Measurements from ENCODE around the gene FBXO24. TPM values are rescaled to one million over a fixed set of nuclear protein-coding genes. Genes with fewer than 3 reads are reported as not detected.
A peak's percentile ranks its signal among the peaks of the same experiment; 100 is the strongest.

The FBXO24 gene
- total and polyA plus RNA-seq, 9 of the 15 experiments (the other 6 are each of a cell fraction or from before 2014, with no cell fraction given): 0.17 to 0.95 (median 0.50) TPM

DNA sequence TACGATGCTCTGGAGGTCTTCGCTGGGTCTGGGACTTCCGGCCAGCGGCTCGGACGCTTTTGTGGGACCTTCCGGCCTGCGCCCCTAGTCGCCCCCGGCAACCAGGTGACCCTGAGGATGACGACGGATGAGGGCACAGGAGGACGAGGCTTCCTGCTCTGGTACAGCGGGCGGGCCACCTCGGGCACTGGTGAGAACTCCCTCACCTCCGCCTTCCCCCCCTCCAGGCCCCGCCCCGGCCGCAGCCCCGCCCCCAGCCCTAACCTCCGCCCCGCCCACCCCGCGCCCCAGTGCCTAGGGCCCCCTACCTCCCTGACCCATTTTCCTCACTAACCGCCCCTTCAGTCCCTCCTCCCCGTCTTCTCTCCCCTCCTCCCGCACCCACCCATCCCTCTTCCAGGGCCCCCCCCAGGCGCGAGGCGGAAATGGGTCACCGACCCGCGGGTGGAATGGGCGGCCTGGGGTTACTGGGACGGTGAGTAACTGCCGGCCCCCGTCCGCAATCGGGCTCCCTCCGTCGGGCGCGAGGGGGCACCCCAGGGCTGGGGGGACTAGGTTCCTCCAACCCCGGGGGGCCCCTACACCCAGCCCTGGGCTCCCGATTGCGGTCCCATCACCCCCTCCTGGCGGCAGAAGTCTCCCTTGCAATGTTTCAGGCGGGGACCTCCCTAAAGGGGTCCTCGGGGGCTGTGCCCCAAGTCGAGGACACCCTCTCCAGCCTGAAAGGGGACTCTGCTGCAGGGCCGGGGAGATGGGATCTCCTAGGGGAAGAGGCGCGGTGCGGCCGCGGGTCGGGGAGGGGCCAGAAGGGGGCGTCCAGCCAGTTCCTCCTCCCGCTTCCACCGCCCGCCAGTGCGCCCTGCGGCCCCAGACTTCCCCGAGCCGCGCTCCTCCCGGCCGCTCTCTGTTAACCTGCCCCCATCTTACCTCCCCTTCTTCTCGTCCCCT, 18.2 kb downstream of the FBXO24 start (continued):
- TF ChIP-seq PPARD (CRISPR knock-in tag; IDR thresholded peaks at IDR 0.05) (no peak), MIER1 (IDR thresholded peaks at IDR 0.05; ENCODE audit: low read depth) (no peak), KLF1 (tag; IDR thresholded peaks at IDR 0.05) (0 out of 2 replicates have a peak, but pooled peaks have one; percentile 43), LEF1 (IDR thresholded peaks at IDR 0.05) (no peak), CREM (IDR thresholded peaks at IDR 0.05; ENCODE audit: low read depth) (peak; percentile 33), MCM7 (IDR thresholded peaks at IDR 0.05) (no peak), ZNF143 (CRISPR knock-in tag; IDR thresholded peaks at IDR 0.05) (0 out of 2 replicates have a peak, but pooled peaks have one; percentile 24)
- TF ChIP-seq, protein P1, sequence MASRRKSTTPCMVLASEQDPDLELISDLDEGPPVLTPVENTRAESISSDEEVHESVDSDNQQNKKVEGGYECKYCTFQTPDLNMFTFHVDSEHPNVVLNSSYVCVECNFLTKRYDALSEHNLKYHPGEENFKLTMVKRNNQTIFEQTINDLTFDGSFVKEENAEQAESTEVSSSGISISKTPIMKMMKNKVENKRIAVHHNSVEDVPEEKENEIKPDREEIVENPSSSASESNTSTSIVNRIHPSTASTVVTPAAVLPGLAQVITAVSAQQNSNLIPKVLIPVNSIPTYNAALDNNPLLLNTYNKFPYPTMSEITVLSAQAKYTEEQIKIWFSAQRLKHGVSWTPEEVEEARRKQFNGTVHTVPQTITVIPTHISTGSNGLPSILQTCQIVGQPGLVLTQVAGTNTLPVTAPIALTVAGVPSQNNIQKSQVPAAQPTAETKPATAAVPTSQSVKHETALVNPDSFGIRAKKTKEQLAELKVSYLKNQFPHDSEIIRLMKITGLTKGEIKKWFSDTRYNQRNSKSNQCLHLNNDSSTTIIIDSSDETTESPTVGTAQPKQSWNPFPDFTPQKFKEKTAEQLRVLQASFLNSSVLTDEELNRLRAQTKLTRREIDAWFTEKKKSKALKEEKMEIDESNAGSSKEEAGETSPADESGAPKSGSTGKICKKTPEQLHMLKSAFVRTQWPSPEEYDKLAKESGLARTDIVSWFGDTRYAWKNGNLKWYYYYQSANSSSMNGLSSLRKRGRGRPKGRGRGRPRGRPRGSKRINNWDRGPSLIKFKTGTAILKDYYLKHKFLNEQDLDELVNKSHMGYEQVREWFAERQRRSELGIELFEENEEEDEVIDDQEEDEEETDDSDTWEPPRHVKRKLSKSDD (conservative IDR thresholded peaks at IDR 0.05; ENCODE audit: low read length): no peak
- TF ChIP-seq, protein P2, sequence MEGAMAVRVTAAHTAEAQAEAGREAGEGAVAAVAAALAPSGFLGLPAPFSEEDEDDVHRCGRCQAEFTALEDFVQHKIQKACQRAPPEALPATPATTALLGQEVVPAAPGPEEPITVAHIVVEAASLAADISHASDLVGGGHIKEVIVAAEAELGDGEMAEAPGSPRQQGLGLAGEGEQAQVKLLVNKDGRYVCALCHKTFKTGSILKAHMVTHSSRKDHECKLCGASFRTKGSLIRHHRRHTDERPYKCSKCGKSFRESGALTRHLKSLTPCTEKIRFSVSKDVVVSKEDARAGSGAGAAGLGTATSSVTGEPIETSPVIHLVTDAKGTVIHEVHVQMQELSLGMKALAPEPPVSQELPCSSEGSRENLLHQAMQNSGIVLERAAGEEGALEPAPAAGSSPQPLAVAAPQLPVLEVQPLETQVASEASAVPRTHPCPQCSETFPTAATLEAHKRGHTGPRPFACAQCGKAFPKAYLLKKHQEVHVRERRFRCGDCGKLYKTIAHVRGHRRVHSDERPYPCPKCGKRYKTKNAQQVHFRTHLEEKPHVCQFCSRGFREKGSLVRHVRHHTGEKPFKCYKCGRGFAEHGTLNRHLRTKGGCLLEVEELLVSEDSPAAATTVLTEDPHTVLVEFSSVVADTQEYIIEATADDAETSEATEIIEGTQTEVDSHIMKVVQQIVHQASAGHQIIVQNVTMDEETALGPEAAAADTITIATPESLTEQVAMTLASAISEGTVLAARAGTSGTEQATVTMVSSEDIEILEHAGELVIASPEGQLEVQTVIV (CRISPR knock-in tag; IDR thresholded peaks at IDR 0.05; ENCODE audit: borderline replicate concordance): no peak
- TF ChIP-seq, protein P3, sequence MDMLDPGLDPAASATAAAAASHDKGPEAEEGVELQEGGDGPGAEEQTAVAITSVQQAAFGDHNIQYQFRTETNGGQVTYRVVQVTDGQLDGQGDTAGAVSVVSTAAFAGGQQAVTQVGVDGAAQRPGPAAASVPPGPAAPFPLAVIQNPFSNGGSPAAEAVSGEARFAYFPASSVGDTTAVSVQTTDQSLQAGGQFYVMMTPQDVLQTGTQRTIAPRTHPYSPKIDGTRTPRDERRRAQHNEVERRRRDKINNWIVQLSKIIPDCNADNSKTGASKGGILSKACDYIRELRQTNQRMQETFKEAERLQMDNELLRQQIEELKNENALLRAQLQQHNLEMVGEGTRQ (CRISPR knock-in tag; IDR thresholded peaks at IDR 0.05): no peak
- TF ChIP-seq, protein P4, sequence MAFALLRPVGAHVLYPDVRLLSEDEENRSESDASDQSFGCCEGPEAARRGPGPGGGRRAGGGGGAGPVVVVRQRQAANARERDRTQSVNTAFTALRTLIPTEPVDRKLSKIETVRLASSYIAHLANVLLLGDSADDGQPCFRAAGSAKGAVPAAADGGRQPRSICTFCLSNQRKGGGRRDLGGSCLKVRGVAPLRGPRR (CRISPR knock-in tag; IDR thresholded peaks at IDR 0.05): no peak
- TF ChIP-seq, protein P5, sequence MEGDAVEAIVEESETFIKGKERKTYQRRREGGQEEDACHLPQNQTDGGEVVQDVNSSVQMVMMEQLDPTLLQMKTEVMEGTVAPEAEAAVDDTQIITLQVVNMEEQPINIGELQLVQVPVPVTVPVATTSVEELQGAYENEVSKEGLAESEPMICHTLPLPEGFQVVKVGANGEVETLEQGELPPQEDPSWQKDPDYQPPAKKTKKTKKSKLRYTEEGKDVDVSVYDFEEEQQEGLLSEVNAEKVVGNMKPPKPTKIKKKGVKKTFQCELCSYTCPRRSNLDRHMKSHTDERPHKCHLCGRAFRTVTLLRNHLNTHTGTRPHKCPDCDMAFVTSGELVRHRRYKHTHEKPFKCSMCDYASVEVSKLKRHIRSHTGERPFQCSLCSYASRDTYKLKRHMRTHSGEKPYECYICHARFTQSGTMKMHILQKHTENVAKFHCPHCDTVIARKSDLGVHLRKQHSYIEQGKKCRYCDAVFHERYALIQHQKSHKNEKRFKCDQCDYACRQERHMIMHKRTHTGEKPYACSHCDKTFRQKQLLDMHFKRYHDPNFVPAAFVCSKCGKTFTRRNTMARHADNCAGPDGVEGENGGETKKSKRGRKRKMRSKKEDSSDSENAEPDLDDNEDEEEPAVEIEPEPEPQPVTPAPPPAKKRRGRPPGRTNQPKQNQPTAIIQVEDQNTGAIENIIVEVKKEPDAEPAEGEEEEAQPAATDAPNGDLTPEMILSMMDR (IDR thresholded peaks at IDR 0.05 in 2 of 3, conservative IDR thresholded peaks at IDR 0.05 in 1 of 3; ENCODE audit: insufficient read depth in 2 of 3, low read depth in 1 of 3, low read length in 3 of 3): peak; percentile 50 to 75 (median 65); a peak in 5 of 6 replicates
- TF ChIP-seq, protein P6, sequence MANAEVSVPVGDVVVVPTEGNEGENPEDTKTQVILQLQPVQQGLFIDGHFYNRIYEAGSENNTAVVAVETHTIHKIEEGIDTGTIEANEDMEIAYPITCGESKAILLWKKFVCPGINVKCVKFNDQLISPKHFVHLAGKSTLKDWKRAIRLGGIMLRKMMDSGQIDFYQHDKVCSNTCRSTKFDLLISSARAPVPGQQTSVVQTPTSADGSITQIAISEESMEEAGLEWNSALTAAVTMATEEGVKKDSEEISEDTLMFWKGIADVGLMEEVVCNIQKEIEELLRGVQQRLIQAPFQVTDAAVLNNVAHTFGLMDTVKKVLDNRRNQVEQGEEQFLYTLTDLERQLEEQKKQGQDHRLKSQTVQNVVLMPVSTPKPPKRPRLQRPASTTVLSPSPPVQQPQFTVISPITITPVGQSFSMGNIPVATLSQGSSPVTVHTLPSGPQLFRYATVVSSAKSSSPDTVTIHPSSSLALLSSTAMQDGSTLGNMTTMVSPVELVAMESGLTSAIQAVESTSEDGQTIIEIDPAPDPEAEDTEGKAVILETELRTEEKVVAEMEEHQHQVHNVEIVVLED (CRISPR knock-in tag; IDR thresholded peaks at IDR 0.05): no peak
- TF ChIP-seq, protein P7, sequence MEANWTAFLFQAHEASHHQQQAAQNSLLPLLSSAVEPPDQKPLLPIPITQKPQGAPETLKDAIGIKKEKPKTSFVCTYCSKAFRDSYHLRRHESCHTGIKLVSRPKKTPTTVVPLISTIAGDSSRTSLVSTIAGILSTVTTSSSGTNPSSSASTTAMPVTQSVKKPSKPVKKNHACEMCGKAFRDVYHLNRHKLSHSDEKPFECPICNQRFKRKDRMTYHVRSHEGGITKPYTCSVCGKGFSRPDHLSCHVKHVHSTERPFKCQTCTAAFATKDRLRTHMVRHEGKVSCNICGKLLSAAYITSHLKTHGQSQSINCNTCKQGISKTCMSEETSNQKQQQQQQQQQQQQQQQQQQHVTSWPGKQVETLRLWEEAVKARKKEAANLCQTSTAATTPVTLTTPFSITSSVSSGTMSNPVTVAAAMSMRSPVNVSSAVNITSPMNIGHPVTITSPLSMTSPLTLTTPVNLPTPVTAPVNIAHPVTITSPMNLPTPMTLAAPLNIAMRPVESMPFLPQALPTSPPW (CRISPR knock-in tag; IDR thresholded peaks at IDR 0.05): peak; percentile 95
